SK-N-MC (cell line): ENCODE results near the gene OR13H1.

Experiments
- EZH2 ChIP-seq: fragments of 200-600 bp; sonication (generic); IDR thresholded peaks from one replicate; pipeline ENCODE4 v1.6.1; 2017; ENCODE audit warnings: antibody characterized with exemption
- FOXP2 ChIP-seq: optimal IDR thresholded peaks from 2 replicates; pipeline ENCODE3; 2011; ENCODE audit warnings: mild to moderate bottlenecking, moderate library complexity; ENCODE audit not compliant: insufficient read depth; ENCODE audit errors: extremely low read length, control extremely low read depth
- POLR2AphosphoS5 ChIP-seq: IDR thresholded peaks from 2 replicates; pipeline ENCODE4 v1.6.1; 2012; ENCODE audit warnings: mild to moderate bottlenecking, low read depth, low read length, borderline replicate concordance

DNA sequence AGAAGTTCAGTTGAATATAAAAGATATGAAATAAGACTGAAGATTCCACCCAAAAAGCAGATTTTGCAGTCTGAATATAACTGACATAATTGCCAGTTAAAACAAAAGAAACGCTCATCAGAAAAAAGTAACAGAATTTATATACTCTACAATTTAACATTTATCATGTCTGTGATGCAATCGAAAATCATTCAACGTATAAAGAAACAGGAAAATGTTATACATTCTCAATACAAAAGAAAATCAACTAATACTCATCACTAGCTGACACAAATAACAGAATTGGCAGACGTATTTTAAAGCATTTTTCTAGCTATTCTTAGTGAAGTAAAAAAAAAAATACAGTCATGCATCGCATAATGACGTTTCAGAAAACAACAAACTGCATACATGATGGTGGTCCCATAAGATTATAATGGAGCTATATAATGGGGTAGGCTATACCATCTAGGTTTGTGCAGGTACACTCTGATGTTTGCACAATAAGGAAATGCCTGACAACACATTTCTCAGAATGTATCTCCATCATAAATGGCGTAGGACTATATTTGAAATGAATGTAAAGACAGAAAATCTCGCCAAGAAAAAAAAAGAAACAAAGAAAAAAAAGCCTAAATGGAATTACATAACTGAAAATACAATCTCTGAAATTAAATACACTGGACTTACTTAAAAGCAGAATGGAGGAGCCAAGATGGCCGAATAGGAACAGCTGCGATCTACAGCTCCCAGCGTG lies 34.3 kb downstream of the OR13H1 start:
- TF ChIP-seq POLR2AphosphoS5 (no peak), EZH2 (no peak), FOXP2 (no peak)
